Left ventricle myocardium inferior (tissue), 1 donor: ENCODE measurements around the gene NEFH. TPM values are rescaled to one million over a fixed set of nuclear protein-coding genes. Genes with fewer than 3 reads are reported as not detected.
"Not testable (repeated sequence)": the region's sequence is repeated elsewhere in the genome, so short reads cannot be mapped to it uniquely, and the experiment has no call there.

ENCODE experiments used
- DNase-seq: peaks from one replicate; pipeline ENCODE4 v3.0.0-alpha.2; 2020
- H3K27ac ChIP-seq: fragments of 200-600 bp; replicated peaks from 2 replicates; pipeline ENCODE4 v1.8.0; 2021
- H3K27me3 ChIP-seq: fragments of 200-600 bp; 2 replicates; pipeline ENCODE4 v1.8.0; 2021; ENCODE audit warnings: low read depth
- H3K36me3 ChIP-seq: fragments of 200-600 bp; 2 replicates; pipeline ENCODE4 v1.8.0; 2021
- H3K4me1 ChIP-seq: fragments of 200-600 bp; 2 replicates; pipeline ENCODE4 v1.8.0; 2021
- H3K4me3 ChIP-seq: fragments of 200-600 bp; 2 replicates; pipeline ENCODE4 v1.8.0; 2021; ENCODE audit warnings: mild to moderate bottlenecking, moderate library complexity
- H3K9me3 ChIP-seq: fragments of 200-600 bp; replicated peaks from 2 replicates; pipeline ENCODE4 v1.8.0; 2021
- CTCF ChIP-seq: fragments of 200-600 bp; IDR thresholded peaks from 2 replicates; pipeline ENCODE4 v1.8.0; 2021; ENCODE audit warnings: antibody characterized with exemption, mild to moderate bottlenecking, borderline replicate concordance
- intact Hi-C: fragments of 100-400 bp; cut with micrococcal nuclease; formaldehyde crosslinking; loops from one replicate; pipeline ENCODE4 v1.11.0; 2022
- total RNA-seq: library from RNA; stranded (reverse); fragmentation: NEBNext Ultra II Directional; extraction: Animal tissue kit (Norgen Biotek cat#: 25700); gene quantifications from one replicate; pipeline ENCODE4 v1.2.1, GENCODE V29; 2021
- donor health status: DM: no; HTN: yes; CAD: no; lungs with severe emphysema.

NEFH gene
- total RNA-seq, 1 donor from 2014 or later: 0.16 TPM

DNA sequence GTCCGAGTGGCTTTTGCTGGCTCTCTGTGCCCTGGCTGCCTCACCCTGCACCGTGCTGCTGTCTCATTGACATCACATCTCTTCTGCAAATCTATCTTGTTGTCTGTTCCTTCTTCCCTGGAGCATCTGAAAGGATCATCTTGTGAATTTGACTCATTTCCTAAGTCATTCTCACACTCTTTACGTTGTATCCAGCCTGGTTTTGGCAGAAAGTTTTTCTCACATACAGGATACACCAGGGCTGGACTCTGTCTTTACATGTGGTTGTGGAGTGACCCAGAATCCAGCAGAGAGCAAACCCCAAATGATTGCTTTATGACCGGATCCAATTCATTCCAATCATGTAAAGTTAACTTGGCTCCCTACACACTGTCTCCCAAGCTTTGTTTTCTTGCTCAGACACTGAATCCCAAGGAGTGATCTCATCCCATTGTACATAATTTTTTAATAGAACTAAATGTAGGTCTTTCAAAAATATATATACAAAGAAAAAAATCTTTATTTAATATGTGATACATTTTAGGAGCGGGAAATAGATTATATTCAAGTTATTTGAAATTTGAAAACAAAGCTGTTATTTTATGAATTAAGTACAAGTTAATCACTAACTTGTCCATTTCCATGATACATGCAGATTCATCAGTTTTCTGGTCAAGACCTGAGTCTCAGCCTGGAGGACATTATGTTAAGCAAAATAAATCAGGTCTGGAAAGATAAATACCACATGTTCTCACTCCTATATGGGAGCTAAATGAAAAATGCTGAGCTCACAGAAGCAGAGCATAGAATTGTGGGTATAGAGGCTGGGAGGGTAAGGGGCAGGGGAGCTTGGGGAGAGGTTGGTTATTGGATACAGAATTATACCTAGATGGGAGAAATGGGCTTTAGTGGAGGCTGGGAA, 44.5 kb upstream of the NEFH start:
- no peak for DNase-seq
- Histone ChIP-seq H3K36me3 (no peaks in the 10 kb centered on the region), H3K27ac (no peak overlapping the region), H3K27me3 (peaks cover 50% of the 10 kb centered on the region), H3K4me1 (no peaks in the 10 kb centered on the region), H3K9me3 (no peaks in the 10 kb centered on the region), H3K4me3 (no peak overlapping the region)
- intact Hi-C loops: no loop called here
- TF ChIP-seq CTCF: no peak

DNA sequence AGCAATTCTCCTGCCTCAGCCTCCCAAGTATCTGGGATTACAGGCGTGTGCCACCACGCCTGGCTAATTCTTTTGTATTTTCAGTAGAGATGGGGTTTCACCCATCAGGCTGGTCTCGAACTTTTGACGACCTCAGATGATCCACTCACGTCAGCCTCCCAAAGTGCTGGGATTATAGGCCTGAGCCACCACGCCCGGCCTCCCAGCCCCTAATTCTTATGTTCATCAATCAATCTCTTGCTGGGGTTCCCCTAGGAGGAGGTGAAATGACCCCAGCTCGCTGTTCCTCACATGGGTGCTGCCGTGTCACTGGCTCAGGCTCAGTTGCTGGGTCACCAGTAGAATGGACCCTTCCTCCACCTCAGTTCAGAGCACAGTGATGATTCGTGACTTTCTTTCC, 41.7 kb upstream of the NEFH start, which contains the start of gene RFPL1:
Gene RFPL1 (plus strand): TSS at position 301 of the 400 bp plus-strand sequence.
- H3K4me1 ChIP-seq, intact Hi-C loops, H3K4me3 ChIP-seq, H3K27ac ChIP-seq, H3K9me3 ChIP-seq, DNase-seq, H3K36me3 ChIP-seq: not testable (repeated sequence)
- H3K27me3 ChIP-seq: peaks cover 29% of the 10 kb centered on the region

DNA sequence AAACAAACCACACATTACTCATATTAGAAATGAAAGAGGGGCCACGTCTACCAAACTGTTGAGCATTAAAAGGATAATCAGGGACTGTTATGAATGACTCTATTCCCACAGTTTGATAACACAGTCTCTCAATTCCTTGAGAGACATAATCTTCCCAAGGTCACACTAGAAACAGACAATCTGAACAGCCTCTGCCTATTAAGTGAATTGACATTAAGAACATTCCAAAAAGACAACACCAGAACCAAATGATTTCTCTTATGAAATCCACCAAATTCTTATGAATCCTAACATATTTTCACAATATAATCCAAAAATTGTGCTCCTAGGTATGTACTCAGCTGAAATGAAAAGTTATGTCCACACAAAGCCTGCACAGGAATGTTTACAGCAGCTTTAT, 37.0 kb upstream of the NEFH start:
- intact Hi-C loops: no loop called here
- Histone ChIP-seq H3K4me3 (no peak overlapping the region), H3K36me3 (no peaks in the 10 kb centered on the region), H3K9me3 (no peaks in the 10 kb centered on the region), H3K4me1 (no peaks in the 10 kb centered on the region), H3K27ac (no peak overlapping the region), H3K27me3 (peaks cover 18% of the 10 kb centered on the region)
- no peak for TF ChIP-seq CTCF
- no peak for DNase-seq

GRCh38 chr22:29443452-29443851, 36.6 kb upstream of the NEFH start:
- Histone ChIP-seq H3K9me3 (no peaks in the 10 kb centered on the region), H3K36me3 (no peaks in the 10 kb centered on the region), H3K4me3 (no peak overlapping the region), H3K27me3 (peaks cover 18% of the 10 kb centered on the region), H3K27ac (no peak overlapping the region), H3K4me1 (no peaks in the 10 kb centered on the region)
- intact Hi-C loops: no loop called here
- no peak for DNase-seq
- TF ChIP-seq CTCF: no peak

DNA sequence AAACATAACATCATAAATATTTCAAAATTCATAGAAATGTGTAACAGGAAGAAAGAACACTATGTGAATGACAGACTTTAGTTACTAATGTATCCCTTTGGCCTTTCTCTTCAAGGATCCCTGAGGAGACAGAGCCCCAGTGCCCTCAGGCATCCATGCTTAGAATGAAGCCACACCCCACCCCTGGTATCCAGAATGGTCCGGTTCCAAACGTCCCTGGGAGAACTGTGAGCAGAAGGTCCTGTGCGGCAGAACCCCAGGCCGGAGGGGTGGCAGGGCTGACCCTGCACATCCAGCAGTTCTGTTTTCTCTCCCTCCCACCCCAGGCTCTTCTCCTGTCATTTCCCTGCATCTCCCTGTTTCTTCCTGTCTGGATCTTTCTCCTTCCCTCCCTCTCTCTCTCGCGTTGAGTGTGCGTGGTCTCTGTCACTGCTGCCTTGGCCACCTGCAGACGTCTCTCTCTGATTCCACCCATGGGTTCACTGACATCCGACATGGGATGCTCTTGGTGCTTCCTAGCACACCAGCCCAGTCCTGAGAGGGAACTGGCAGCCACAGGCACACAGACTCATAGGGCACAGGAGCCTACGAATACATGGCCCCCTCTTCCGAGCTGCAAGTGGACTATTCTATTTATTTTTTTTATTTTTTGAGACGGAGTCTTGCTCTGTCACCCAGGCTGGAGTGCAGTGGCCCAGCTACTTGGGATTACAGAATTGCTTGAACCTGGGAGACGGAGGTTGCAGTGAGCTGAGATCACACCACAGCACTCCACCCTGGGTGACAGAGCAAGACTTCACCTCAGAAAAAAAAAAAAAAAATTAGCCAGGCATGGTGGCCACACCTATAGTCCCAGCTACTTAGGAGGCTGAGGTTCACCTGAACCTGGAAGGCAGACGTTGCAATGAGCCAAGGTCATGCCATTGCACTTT, 35.9 kb upstream of the NEFH start:
- H3K4me3 ChIP-seq: no peak overlapping the region
- H3K9me3 ChIP-seq: no peaks in the 10 kb centered on the region
- no peak overlapping the region for H3K27ac ChIP-seq
- H3K4me1 ChIP-seq: no peaks in the 10 kb centered on the region
- intact Hi-C loops: no loop called here
- no peak for TF ChIP-seq CTCF
- no peaks in the 10 kb centered on the region for H3K36me3 ChIP-seq
- H3K27me3 ChIP-seq: peaks cover 18% of the 10 kb centered on the region
- DNase-seq: no peak
